Umbilical cord (tissue), 2 donors: ENCODE measurements around the gene GSN. TPM values are rescaled to one million over a fixed set of nuclear protein-coding genes. Genes with fewer than 3 reads are reported as not detected.
A peak's percentile ranks its signal among the peaks of the same experiment; 100 is the strongest.

Experiments used
- DNase-seq: peaks from one replicate; pipeline ENCODE4 v3.0.0-alpha.2; 2015; ENCODE audit warnings: low spot score
- total RNA-seq: library from RNA; depleted of rRNA; stranded (reverse); fragments of >200 nt; gene quantifications from one replicate; pipeline ENCODE4 v1.2.3, GENCODE V29; 2014; ENCODE audit warnings: low replicate concordance; ENCODE audit not compliant: insufficient read depth

GSN gene
- total RNA-seq, 1 donor from 2014 or later: 421 TPM

- DNase-seq: no peak
These were observed 21.0 kb upstream of the GSN start for GRCh38 chr9:121246821-121247561.

DNA sequence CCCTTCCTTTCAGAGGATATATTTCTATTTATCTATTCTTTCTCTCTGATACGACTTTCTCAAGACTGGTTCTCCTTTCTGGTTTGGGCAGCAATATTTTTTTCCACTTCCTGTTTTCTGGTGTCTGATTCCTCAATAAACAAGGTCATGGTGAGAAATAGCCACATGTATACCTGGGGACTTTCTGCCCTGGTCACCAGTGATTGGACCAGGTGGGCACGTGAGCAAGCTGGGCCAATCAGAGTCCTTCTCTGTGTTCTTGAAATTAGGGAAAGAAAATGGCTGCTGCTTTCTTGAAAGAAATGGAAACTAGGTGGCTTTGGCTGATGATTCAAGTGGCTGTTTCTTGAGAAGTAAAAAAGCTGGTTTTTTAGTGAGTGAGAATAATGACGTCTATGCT lies 18.4 kb upstream of the GSN start:
- no peak for DNase-seq

- DNase-seq: no peak
These were observed 15.7 kb upstream of the GSN start for GRCh38 chr9:121252104-121252851.

GRCh38 chr9:121253162-121253561 lies 14.8 kb upstream of the GSN start:
- DNase-seq: no peak

GRCh38 chr9:121253821-121254501 lies 14.0 kb upstream of the GSN start:
- DNase-seq: no peak

DNA sequence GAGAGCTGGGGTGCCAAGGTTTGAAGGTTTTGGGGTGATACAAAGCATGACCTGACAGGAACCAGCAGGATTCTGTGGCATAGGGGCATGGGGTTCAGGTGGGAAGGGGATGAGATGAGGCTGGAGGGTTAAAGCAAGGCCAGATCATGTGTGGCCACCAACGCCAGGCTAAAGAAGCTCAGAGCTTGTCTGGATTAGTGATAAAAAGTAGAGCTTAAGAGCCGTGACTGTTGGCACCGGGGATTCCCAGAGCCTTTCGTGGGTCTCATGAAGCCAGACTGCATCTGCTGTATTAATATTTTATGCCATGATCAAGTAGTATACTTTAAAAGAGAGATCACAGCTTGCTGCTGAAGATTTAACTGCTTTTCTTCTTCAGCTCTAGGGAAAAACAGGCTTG lies 8.5 kb upstream of the GSN start:
- DNase-seq: no peak

- DNase-seq: no peak
These were observed 8.0 kb upstream of the GSN start for GRCh38 chr9:121259935-121260334.

DNA sequence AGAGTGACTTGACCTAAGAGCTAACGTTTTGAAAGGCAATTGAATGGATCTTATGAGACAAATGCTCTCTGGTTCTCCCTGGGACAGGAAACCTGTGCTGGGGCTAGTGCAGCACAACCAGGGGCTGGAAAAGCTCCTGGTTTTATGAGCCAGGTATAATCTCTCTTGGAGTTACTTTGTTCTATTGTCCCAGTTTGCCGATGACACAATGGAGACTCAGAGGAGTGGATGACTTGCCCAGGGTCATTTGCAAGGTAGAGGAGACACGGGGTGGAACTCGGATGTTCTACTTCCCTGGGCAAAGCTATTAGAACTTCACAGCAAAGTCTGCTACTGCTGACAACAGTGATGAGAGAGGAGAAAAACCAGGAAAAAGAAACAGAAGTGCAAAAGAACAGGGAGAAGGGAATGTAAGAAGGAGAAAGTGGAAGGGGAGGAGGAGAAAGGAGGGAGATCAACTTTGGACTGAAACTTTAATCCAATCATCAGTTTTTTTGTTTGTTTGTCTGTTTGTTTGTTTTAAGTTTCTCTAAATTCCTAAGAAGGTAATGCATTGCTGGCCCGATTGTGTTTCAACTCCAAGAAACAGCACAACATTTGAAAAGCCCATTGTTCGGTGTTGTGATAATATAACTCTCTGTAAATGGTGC lies 7.4 kb upstream of the GSN start:
- DNase-seq: no peak

DNA sequence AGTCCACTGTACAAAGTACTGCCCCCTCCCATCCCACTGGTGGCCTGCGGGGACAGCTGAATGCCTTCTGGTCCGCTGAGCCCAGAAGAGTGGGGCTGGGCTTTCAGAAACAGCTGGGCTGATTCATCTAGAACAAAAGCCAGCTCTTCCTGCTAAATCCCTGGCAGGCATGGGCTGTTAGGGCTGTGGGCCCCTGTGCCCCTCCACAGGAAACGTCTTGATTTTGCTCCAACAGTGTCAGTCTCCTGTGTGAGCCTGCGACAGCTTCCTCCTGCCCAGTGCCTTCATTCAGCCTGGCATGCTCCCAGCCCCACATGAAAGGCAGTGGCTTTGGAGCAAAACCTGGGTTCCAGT lies 6.9 kb upstream of the GSN start:
- DNase-seq: peak; percentile 43

DNA sequence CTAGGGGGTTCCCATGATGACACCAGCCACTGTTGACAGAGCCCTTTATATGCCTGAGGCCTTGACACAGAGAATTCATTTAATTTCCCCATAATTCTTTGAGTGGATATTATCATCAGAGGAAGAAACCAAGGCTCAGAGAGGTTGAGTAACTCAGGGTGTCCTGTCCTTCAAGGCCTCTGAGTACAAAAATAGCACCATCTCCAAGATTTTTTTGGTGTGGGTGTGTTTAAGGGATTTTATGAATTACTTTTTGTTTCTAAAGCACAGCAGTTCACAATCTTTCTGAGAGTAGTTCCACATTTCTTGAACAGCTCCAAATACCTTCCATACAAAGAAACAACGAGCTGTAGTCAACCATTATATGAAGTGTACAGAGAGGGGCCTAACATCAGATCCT lies 6.2 kb upstream of the GSN start:
- no peak for DNase-seq

GRCh38 chr9:121262423-121262822 lies 5.5 kb upstream of the GSN start:
- no peak for DNase-seq

- DNase-seq: no peak
These were observed 5.0 kb upstream of the GSN start for GRCh38 chr9:121262953-121263352.

DNA sequence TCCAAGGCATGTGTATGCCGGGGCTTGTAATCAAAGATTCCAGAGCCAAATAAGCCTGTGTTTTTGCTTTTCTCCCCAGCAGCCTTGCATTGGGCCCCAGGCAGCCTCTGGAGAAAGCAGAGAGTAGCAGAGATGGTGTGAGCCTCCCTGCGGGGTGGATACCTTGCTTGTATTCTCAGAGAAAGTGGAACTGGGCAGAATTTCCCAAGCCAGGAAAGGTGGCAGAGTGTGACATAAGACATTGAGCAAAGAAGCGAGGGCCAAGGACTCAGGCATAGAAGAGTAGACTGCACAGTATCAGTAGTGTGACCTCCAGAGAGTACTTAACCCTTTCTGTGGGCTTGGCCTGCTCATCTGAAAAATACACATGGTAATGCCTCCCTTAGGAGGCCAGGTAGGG lies 1.6 kb upstream of the GSN start:
- no peak for DNase-seq

- DNase-seq: no peak
These were observed 884 bp upstream of the GSN start for GRCh38 chr9:121266906-121267650.

DNA sequence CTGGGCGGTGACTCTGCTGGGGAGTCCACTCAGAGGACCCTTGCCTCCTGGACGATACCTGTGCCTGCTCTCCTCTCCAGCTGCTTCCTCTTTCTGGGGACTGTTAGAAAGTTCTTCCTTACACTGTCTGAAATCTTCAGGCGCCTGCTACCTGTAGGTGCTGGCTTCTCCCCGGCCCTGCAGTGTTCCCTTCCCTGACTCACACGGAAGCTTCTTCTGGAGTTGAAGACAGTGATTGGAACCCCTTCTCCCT lies 562 bp downstream of the GSN start:
- DNase-seq: no peak

DNA sequence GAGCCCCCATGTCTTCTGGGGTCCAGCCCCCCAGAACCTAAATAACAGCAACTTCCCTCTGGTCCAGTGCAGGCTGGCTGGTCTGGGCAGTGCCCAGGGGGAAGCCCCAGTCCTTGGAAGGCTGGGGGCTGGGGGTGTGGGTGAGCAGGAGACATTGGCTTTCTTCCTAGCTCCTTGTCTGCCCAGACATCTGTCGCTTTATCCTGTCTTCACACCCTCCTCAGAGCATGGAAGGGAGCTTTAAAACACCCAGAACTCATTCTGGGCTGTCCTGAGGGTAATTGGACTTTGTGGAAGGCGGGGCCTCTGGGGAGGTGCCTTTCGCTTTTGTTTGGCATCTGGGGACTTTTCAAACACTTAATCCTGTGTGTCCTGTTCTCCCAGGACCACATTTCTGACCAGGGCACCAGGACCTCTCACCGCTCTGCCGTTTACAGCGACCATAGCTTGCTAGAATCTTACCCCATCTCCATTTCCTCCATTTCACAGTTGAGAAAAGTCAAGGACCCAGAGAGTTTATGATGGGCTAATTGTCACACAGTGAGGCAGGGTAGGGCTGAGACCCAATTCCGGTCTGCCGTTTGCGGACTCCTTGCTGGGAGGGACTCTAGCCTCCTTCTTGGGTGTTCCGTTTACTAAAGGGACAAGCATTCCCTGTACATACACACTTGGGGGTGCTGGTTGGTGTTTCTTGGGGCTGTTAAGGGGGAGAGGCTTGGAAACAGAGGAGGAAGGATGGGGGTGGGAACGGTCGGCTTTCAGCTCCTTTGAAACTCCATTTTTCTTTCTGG lies 1.1 kb downstream of the GSN start:
- peak; percentile 45 for DNase-seq

DNA sequence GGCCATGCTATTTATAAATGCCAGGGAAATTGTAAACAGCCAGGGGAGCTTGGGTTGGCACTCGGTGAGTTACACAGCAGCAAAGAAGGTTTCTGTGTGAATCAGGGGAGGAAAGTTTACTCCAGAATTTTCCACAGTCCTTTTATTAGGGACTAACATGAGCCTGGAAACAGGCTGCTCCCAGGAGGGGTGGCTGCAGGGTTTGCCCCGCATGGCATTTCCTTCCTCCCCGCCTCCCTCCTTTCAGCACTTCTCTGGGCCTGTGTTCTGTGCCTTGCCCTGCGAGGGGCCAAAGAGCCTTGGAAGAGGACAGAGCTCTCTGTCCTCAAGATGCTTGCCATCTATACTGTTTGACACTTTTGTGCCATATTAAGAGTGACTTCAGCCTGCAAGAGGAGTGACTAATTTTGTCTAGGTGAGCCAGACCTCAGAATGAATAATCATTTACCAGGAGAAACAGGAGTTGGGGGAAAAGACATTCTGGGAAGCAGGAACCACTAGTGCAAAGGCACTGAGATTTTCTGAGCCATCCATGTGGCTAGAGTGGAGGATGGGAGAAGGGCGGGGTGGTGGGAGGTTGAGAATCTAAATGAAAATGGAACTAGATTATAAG lies 1.8 kb downstream of the GSN start:
- no peak for DNase-seq

- peak; percentile 88 for DNase-seq
These were observed 3.7 kb downstream of the GSN start for GRCh38 chr9:121271368-121272341.

DNA sequence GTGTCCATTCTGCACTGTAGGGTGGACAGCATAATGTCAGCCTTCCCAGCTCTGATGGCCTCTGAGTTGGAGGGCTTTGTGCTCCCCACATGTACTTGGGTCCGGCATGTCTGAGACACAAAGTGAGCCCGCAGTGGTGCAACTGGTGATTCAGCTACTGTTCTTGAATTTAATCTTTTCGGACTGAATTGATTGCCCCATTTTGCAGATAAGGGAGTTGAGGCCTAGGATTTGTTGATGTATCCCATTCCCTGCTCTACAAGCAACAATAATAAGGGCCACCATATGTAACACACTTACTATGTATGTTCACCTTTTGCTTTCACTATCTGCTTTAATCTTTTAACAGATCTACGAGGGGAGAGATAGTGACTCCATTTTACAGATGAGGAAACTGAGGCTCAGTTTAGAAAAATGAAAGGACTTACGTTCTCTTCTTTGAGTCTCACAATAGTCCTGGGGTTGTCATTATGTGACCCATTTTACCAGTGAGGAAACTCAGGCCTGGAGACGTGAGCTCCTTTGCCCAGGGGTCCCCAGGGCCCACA lies 4.5 kb downstream of the GSN start:
- no peak for DNase-seq
